ENCODE data around the gene ADAMTS16.

Gene ADAMTS16

DNA sequence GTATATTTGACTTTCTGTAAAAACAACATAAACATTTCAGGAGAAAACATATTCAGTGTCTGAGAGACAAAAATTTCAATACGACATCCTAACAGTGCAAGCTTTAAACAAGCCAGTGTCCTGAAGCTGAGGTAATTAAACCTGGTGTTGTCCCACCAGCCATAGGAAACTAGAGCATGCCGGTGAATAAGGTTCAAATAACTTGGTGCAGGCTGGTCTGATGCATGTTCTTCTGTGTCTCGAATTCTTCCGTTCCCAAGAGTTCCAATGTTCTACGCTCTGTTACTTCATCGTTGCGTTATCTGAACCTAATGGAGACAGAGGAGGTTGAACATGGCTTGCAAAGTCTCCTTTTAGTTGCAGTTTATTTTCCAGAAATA is 48.9 kb downstream of the ADAMTS16 start:
- no peak for DNase-seq

DNA sequence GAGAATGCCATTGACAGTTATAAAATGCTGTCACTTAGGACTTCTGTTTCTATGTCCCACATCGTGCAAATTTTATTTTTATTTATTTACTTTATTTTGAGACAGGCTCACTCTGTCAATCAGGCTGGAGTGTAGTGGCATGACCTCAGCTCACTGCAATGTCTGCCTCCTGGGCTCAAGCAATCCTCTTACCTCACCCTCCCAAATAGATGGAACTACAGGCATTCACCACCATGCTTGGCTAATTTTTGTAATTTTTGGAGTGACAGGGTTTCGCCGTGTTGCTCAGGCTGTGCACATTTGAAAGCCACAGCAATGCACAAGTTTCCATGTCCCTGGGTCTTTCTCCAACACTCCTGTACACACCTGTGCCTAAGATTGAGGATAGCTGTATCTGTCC is 51.8 kb downstream of the ADAMTS16 start:
- no peak for DNase-seq

DNA sequence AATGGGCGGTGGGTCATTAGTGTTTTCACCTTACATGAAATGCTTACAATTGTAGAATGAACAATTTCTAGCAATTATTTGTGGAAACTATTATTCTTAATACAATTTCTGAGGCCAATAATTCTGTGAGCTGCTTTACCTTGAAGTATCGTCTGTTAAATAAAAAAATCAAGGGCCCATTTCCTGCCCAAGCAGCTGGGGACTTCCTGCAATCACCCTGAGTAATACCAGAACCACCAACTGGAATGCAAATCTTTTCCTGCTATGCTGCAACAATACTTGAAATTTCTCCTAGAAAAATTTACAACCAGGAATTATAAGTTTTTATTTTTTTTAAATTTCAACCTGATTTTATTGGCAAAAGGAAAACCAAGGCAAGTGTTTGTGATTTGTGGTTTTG is 52.6 kb downstream of the ADAMTS16 start:
- no peak for DNase-seq

- no peak for DNase-seq
These were observed 55.2 kb downstream of the ADAMTS16 start for GRCh38 chr5:5195128-5195918.

- no peak for DNase-seq
These were observed 58.0 kb downstream of the ADAMTS16 start for GRCh38 chr5:5198135-5198534.

DNA sequence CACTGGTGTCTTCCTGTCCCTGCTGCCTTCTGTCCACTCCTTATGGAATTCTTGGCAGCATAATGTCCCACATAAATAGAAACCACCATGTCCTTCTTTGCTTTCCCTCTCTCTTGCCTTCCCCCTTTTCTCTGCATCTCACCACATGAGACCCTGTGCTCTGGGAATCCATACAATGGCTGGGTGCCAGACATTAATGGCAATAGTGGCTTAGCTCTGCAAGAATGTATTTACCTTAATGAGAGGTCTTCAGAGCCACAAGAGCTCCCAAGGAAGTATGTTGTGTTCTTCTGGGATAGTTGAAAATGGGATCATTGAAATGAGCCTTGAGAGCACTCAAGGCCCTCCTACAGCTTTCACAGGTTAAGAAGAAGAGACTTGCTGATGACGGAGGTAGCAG is 58.7 kb downstream of the ADAMTS16 start:
- DNase-seq: no peak

- DNase-seq: no peak
These were observed 59.4 kb downstream of the ADAMTS16 start for GRCh38 chr5:5199495-5199894.

- no peak for DNase-seq
These were observed 60.0 kb downstream of the ADAMTS16 start for GRCh38 chr5:5200133-5200532.

DNA sequence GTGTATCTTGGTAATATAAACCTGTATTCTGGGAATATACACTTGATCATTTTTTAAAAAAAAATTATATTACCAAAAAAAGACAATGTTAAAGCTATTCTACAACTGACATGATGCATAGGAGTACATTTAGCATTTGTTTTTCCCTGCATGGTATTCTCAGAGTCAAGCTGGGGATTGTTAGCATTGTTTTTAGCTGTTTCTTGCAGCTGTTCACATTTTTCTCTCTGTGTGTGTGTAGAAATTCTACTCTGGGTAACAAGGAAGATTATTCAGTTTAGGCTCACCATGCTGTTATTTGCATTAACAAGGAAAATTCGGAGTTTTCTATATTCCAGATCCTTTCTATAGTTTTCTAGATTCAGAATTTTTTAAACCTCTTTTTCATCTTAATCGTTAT is 62.2 kb downstream of the ADAMTS16 start:
- no peak for DNase-seq

DNA sequence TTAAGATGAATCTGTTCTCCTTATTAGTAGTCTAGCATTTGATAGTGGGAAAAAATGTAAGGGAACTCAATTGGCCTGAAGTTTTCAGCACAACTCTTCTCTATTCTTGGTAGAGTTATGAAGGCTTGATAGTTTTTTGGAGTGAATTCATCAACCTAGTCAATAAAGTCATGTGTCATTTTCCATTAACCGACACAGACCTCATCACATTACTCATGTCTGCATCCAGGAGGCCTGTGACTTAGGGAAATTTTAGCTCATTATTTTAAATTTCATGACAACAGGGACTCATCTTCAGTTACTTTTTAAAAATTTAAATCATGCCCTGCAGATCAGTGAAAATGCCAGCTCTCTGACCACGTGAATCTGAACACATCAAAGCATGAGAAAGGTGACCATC is 63.3 kb downstream of the ADAMTS16 start:
- no peak for DNase-seq

DNA sequence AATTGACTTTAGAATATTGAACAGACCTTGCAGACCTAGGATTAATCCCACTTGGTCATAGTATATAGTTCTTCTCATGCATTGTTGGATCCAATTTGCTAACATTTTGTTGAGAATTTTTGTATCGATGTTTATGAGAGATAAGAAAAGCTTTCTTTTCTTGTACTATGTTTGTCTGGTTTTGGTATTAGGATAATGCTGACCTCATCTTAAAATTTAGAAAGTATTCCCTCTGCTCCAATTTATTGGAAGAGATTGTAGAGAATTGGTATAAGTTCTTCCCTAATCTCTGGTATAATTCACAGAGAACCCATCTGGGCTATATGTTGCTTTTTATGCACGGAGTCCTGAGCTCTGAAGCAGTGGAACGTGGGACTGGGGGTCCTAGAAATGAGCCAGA is 67.7 kb downstream of the ADAMTS16 start:
- DNase-seq: no peak

- no peak for DNase-seq
These were observed 69.0 kb downstream of the ADAMTS16 start for GRCh38 chr5:5209089-5209488.

- no peak for DNase-seq
These were observed 69.6 kb downstream of the ADAMTS16 start for GRCh38 chr5:5209510-5210286.

DNA sequence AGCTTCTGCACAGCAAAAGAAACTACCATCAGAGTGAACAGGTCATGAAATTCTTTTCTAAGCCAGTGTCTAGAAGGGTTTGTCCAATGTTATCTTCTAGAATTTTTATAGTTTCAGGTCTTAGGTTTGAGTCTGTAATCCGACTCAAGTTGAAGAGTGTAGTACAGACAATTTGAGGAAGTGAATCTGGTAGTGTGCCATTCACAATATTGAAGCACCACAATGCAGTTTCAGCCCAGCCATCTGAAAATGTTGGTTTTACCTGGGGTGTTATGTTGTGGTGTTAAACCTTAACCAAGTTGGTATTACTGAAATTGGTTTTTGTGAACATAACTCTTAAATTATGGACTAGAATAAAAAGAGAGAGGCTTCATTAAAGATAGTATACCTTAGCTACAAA is 77.2 kb downstream of the ADAMTS16 start:
- DNase-seq: no peak

DNA sequence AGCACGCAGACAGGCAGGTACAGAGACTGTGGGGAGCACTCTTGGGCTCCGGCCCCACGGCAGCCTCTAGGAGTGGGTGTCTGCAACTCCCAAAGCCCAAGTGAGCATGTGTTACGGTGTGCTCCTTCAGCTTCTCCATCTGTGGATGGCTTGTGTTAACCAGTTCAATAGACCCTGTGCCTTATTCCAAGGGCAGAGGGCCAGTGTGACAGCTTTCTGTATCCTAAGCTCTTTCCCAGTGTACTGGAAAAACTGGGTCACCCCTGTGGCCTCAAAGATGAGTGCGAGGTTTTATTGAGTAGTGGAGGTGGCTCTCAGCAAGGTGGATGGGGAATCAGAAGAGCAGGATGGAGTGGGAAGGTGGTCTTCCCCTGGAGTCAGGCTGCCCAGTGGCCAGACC is 78.3 kb downstream of the ADAMTS16 start:
- DNase-seq: no peak

GRCh38 chr5:5219541-5219940 is 79.4 kb downstream of the ADAMTS16 start:
- no peak for DNase-seq

DNA sequence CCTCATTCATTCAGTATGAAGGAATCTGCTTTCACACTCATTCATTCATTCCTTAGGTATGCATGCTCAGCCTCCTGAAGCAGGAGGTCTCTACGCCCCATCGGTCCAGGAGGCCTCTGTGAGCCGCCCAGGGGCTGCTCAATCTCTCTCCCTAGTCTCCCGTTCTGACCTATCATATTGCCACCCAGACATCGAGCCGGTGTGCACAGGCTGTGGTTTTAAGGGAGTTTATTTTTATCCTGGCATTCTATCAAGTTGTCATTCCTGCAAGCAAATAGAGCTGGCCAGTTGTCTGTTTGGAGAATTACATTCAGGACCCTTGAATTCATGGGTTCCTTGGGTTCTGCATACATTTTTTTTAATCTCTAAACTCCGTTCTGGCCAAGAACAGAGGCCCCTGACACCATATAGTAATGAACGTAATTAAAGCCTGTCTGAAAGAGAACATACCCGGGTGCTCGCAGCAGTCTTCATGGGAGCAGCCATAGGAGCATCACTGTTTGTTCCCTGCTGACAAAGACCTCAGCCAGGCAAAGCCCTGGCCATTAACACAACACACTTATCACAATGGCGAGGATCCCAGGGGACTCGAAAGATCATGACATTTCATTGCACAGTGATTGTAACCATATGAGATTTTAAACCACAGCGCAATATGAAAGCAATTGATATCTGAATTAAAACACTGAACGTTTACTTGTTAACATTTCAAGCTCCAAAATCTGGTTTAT is 80.9 kb downstream of the ADAMTS16 start:
- DNase-seq: no peak

- no peak for DNase-seq
These were observed 81.6 kb downstream of the ADAMTS16 start for GRCh38 chr5:5221724-5222123.

DNA sequence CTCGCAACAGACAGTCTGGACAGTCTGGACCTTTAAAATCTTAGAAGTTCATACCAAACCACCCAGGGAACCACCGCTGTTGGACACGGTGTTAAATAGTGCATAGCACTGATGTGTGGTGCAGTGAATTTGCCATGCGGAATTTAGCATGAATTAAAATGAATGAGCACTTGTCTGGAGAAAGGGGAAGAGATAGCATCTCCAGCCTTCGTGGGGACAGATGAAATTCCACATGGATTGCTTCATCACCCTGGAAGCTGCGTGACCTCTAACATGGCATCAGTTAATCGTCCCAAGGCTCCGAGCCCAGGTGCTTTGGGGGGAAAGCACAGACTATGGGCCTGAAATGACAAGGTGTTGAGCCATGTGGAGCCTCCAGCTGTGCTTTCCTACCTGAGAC is 91.4 kb downstream of the ADAMTS16 start:
- DNase-seq: no peak

DNA sequence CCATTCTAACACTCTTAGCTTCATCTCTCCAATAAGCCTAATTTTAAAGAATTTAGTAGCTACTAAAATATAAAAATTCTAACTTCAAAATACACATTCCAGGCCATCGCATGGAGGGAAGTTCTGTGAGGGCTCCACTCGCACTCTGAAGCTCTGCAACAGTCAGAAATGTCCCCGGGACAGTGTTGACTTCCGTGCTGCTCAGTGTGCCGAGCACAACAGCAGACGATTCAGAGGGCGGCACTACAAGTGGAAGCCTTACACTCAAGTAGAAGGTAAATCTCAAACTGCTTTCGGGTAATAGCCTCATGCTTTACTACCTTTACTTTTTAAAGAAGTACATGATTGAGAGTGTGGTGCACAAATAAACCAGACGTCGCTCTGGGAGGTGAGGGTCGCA is 94.8 kb downstream of the ADAMTS16 start:
- no peak for DNase-seq

DNA sequence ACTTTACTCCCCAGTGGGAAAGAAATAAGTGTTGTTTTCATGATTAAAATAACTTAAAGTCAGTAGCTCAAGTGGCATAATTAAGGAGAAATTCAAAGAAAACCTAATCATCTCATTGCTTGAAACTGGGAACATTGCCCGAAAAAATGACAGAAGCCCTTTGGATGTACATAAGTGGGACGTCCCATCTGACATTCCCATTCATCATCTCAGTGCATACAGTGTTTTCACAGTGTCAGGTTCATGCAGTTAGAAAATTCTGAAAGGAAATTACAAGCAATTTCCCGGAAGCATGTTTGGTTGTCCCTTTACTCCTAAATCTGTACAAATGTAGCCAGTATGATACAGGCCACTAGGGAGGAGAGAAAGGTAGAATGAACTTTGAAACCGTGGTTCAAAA is 95.6 kb downstream of the ADAMTS16 start:
- DNase-seq: no peak

DNA sequence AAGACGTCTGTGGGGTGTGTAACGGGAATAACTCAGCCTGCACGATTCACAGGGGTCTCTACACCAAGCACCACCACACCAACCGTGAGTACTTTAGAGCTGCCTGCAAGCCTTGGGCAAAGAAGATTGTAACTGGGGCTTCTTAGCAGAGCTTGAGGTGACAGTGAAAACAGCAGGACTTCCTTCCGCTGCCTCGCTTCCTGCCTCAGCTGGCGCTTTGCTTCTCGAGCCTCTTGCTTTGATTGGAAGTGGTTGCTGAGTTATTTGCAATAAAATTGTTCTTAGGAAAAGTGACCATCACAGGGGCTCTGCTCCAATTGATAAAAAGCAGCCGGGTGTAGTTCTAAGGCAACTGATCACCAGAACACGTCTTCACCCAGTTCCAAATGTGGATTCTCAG is 99.1 kb downstream of the ADAMTS16 start:
- DNase-seq: no peak

DNA sequence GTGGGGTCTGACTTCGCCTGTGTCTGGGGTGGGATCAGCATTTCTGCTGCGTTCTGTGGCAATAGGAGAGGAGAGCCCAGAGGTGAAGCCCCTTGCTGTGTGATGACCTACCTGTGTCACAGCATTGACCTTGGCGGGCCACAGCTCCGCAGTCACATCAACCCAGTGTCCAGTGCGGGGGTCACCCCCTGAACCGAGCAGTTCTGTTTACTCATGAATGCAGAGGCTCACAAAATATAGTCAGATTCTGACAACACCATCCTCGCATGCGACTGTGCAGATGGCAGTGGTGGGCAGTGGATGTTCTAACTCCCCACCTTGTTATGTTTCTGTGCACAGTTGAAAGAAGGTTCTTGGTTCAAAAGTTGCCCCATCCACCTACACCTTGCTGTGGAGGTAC is 100.1 kb downstream of the ADAMTS16 start:
- no peak for DNase-seq

GRCh38 chr5:5242056-5242455 is 101.9 kb downstream of the ADAMTS16 start:
- DNase-seq: no peak
